ENCODE measurements around the gene PPM1H.

Gene PPM1H

DNA sequence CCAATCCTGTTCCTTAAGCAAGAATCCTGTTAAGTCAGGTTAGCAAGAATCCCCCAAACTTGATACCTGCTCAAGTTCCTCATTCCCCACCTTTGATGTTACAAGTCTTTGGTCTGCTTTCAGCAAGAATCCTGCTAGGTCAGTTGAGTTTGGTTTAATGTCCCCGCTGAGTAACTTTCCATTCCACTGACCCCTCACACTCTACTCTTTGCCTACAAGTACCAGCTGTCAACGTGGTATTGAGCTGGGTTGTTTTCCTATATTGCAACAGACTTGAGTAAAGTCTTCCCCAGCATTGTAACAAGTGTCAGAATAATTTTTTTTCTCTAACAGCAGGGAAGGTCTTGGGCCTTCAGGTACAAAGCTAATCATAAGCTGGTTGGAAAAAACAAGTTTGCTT lies 6.3 kb downstream of the PPM1H start:
- peaks cover 0 to 17% (median 8%) of the 10 kb centered on the region in 5 donors for H3K4me1 ChIP-seq (ENCODE audit: control insufficient read depth in 5 of 5, insufficient read depth in 5 of 5, low read length in 5 of 5)
- no peak overlapping the region for H3K27ac ChIP-seq (ENCODE audit: low read depth, low read length)
- H3K9me3 ChIP-seq (ENCODE audit: control insufficient read depth in 5 of 5, low read length in 5 of 5), result no peaks in the 10 kb centered on the region
- no peak overlapping the region for H3K9ac ChIP-seq (ENCODE audit: low read length in 5 of 5)
- H3K36me3 ChIP-seq (ENCODE audit: control insufficient read depth in 5 of 5, insufficient read depth in 5 of 5, low read length in 5 of 5), result no peaks in the 10 kb centered on the region
- H3K4me3 ChIP-seq (ENCODE audit: low read depth in 1 of 5, low read length in 5 of 5), result no peak overlapping the region
- H3K27me3 ChIP-seq (ENCODE audit: control insufficient read depth in 5 of 5, insufficient read depth in 4 of 5, low read length in 5 of 5), result no peaks in the 10 kb centered on the region

DNA sequence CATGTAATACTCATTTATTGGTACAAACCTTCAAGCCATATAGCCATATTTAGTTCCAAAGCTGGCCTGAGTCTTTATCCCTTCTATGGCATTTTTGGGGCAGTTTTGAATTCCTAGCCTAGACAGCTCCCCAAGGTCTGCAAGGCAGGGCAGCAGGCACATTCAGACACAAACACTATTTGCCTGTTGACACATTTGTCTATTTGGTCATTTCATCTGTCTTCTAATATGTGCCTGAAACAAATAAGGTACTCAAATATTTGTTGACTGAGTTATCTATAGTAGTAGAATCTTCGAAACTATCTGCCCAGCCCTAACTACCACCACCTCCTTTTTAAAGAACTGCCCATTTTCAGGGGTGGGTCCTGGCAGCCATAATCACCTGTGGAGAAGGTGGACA lies 9.3 kb downstream of the PPM1H start:
- no peaks in the 10 kb centered on the region for H3K9me3 ChIP-seq (ENCODE audit: control insufficient read depth in 5 of 5, low read length in 5 of 5)
- H3K4me3 ChIP-seq (ENCODE audit: low read depth in 1 of 5, low read length in 5 of 5), result no peak overlapping the region
- no peak overlapping the region for H3K27ac ChIP-seq (ENCODE audit: low read depth, low read length)
- no peaks in the 10 kb centered on the region for H3K27me3 ChIP-seq (ENCODE audit: control insufficient read depth in 5 of 5, insufficient read depth in 4 of 5, low read length in 5 of 5)
- H3K4me1 ChIP-seq (ENCODE audit: control insufficient read depth in 5 of 5, insufficient read depth in 5 of 5, low read length in 5 of 5), result peaks cover 0 to 5% (median 0%) of the 10 kb centered on the region in 5 donors
- no peak overlapping the region for H3K9ac ChIP-seq (ENCODE audit: low read length in 5 of 5)
- no peaks in the 10 kb centered on the region for H3K36me3 ChIP-seq (ENCODE audit: control insufficient read depth in 5 of 5, insufficient read depth in 5 of 5, low read length in 5 of 5)

DNA sequence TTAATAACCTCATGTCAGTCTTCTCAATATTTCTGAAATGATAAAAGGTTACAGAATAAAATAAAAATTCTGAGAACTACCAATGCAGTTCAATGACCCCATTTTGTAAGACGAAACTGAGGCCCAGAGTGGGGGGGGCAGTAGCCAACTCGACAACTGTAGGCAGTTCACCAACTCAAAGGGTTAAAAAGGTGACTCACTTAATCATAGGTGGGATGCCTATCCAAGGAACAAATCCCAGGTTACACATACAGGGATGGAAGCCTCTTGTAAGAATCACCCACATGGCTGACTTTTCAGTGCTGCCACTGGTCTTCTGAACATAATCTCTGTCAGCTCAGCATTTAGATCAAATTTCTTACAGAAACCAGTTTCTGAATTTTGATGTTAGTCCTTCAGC lies 10.9 kb downstream of the PPM1H start:
- Histone ChIP-seq H3K4me1 (ENCODE audit: control insufficient read depth in 5 of 5, insufficient read depth in 5 of 5, low read length in 5 of 5) (peaks cover 0 to 4% (median 0%) of the 10 kb centered on the region in 5 donors), H3K4me3 (ENCODE audit: low read depth in 1 of 5, low read length in 5 of 5) (no peak overlapping the region), H3K9ac (ENCODE audit: low read length in 5 of 5) (no peak overlapping the region), H3K27ac (ENCODE audit: low read depth, low read length) (no peak overlapping the region), H3K9me3 (ENCODE audit: control insufficient read depth in 5 of 5, low read length in 5 of 5) (no peaks in the 10 kb centered on the region), H3K36me3 (ENCODE audit: control insufficient read depth in 5 of 5, insufficient read depth in 5 of 5, low read length in 5 of 5) (no peaks in the 10 kb centered on the region), H3K27me3 (ENCODE audit: control insufficient read depth in 5 of 5, insufficient read depth in 4 of 5, low read length in 5 of 5) (no peaks in the 10 kb centered on the region)

DNA sequence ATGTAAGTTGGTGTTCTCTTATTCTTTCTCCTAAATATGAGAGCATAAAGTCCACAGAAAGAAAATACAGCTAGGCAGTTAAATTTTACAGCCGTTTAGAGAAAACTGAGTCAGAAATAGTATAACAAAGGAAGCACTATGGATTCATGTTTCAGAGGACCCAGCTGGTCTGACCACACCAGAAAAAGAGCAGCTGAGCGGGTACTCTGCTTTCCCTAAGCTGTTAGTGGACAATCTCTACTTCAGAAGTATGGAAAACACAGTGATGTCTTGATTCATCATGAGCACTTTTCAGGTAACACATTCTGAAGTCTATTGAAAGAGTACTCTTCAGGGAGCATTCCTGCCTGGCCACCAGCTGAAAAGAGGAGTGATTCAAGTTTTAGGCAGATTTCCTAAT lies 12.4 kb downstream of the PPM1H start:
- Histone ChIP-seq H3K4me3 (ENCODE audit: low read depth in 1 of 5, low read length in 5 of 5) (no peak overlapping the region), H3K27me3 (ENCODE audit: control insufficient read depth in 5 of 5, insufficient read depth in 4 of 5, low read length in 5 of 5) (no peaks in the 10 kb centered on the region), H3K9me3 (ENCODE audit: control insufficient read depth in 5 of 5, low read length in 5 of 5) (no peaks in the 10 kb centered on the region), H3K36me3 (ENCODE audit: control insufficient read depth in 5 of 5, insufficient read depth in 5 of 5, low read length in 5 of 5) (no peaks in the 10 kb centered on the region), H3K4me1 (ENCODE audit: control insufficient read depth in 5 of 5, insufficient read depth in 5 of 5, low read length in 5 of 5) (peaks cover 0 to 4% (median 0%) of the 10 kb centered on the region in 5 donors), H3K27ac (ENCODE audit: low read depth, low read length) (no peak overlapping the region), H3K9ac (ENCODE audit: low read length in 5 of 5) (no peak overlapping the region)

DNA sequence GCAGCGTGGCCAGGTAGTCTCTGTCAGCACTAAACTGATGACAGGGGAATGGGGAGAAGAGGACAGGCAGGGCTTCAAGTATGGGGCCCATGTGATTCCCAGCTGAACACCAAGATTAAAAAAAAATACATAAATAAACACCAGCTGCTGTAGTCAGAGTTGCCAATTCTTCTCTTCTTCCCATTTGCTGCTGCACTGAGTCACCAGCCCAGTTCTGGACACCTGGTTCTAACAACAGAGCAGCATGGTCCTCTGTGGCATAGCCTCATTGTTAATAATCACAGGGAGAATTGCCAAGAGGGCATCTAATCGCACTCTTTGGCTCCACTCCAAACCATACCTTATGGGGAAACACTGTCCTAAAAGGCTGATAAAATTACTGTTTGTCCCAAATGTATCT lies 15.1 kb downstream of the PPM1H start:
- Histone ChIP-seq H3K4me3 (ENCODE audit: low read depth in 1 of 5, low read length in 5 of 5) (no peak overlapping the region), H3K9me3 (ENCODE audit: control insufficient read depth in 5 of 5, low read length in 5 of 5) (no peaks in the 10 kb centered on the region), H3K27ac (ENCODE audit: low read depth, low read length) (no peak overlapping the region), H3K4me1 (ENCODE audit: control insufficient read depth in 5 of 5, insufficient read depth in 5 of 5, low read length in 5 of 5) (peaks cover 0 to 4% (median 0%) of the 10 kb centered on the region in 5 donors), H3K27me3 (ENCODE audit: control insufficient read depth in 5 of 5, insufficient read depth in 4 of 5, low read length in 5 of 5) (no peaks in the 10 kb centered on the region), H3K9ac (ENCODE audit: low read length in 5 of 5) (no peak overlapping the region), H3K36me3 (ENCODE audit: control insufficient read depth in 5 of 5, insufficient read depth in 5 of 5, low read length in 5 of 5) (no peaks in the 10 kb centered on the region)

DNA sequence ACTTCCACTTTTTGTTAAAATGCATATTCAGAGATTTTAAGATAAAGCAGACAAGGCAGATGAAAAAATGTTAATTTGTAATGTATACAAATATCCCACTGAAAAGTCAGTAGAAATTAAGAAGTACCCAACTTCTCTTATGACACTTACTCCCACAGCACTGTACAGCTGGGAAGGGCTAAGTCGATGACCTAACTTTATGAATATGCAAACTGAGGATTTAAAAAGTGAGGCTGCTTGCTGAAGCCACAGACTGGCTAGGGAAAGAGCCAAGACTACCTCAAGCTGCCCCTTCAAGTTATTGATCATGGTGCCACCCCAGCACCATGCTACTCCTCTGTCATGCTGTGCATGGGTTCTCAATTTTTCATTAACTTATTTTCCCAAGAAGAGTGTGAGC lies 17.0 kb downstream of the PPM1H start:
- Histone ChIP-seq H3K9me3 (ENCODE audit: control insufficient read depth in 5 of 5, low read length in 5 of 5) (no peaks in the 10 kb centered on the region), H3K4me3 (ENCODE audit: low read depth in 1 of 5, low read length in 5 of 5) (no peak overlapping the region), H3K9ac (ENCODE audit: low read length in 5 of 5) (no peak overlapping the region), H3K27ac (ENCODE audit: low read depth, low read length) (no peak overlapping the region), H3K36me3 (ENCODE audit: control insufficient read depth in 5 of 5, insufficient read depth in 5 of 5, low read length in 5 of 5) (no peaks in the 10 kb centered on the region), H3K4me1 (ENCODE audit: control insufficient read depth in 5 of 5, insufficient read depth in 5 of 5, low read length in 5 of 5) (peaks cover 0 to 4% (median 0%) of the 10 kb centered on the region in 5 donors), H3K27me3 (ENCODE audit: control insufficient read depth in 5 of 5, insufficient read depth in 4 of 5, low read length in 5 of 5) (no peaks in the 10 kb centered on the region)

DNA sequence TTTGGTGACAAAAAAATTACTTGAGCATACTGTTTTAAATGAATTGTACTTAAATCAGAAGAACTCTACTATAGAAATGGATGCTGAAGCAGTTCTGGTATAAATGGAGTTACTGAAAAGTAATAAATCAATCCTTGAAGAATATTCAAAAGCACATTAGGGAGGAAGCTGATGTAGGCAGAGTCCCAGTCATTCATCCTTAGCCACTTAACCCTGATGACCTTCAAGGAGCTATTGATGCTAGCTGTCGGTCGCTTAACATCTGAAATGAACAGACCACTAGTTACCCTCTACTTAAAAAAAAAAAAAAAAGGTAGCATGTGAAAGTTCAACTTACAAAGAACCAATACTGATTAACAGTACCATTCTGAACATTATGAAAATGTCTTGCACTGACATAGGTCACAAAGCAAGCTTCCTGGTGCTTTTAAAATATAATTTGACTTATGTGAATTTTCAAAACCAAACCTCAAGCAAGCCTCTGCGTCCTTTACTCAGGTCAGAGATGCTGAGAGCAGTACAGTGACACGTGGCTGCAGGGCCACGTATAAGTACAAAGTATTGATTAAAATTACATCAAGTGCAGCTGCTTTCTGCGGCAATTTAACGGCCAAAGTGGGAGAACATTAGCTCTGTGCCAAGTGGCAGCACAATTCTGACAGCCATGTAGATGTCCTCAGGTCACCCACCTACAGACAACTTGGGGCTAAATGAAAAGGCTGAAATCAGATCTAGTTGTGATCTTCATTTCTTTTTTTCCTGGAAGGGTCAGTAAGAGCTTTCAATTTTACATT lies 18.1 kb downstream of the PPM1H start:
- Histone ChIP-seq H3K4me1 (ENCODE audit: control insufficient read depth in 5 of 5, insufficient read depth in 5 of 5, low read length in 5 of 5) (peaks cover 0 to 4% (median 0%) of the 10 kb centered on the region in 5 donors), H3K36me3 (ENCODE audit: control insufficient read depth in 5 of 5, insufficient read depth in 5 of 5, low read length in 5 of 5) (no peaks in the 10 kb centered on the region), H3K9ac (ENCODE audit: low read length in 5 of 5) (no peak overlapping the region), H3K9me3 (ENCODE audit: control insufficient read depth in 5 of 5, low read length in 5 of 5) (no peaks in the 10 kb centered on the region), H3K4me3 (ENCODE audit: low read depth in 1 of 5, low read length in 5 of 5) (no peak overlapping the region), H3K27me3 (ENCODE audit: control insufficient read depth in 5 of 5, insufficient read depth in 4 of 5, low read length in 5 of 5) (no peaks in the 10 kb centered on the region), H3K27ac (ENCODE audit: low read depth, low read length) (no peak overlapping the region)

DNA sequence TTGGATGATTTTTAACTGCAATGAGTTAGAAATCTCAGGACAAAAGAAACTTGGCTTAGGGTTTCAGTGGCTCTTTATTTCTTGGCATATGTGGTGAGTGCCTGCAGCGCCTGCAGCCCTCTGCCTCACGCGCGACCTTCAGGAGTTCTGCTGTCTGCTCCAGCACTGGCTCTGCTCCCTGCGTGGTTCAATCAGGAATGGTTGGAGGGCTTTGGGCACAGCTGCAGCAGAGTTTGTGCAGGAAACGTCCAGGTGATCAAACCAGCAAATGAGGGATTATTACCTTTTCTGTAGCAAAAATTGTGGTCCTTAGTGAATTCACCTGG lies 19.8 kb downstream of the PPM1H start:
- H3K4me1 ChIP-seq (ENCODE audit: control insufficient read depth in 5 of 5, insufficient read depth in 5 of 5, low read length in 5 of 5), result peaks cover 0 to 4% (median 0%) of the 10 kb centered on the region in 5 donors
- no peak overlapping the region for H3K4me3 ChIP-seq (ENCODE audit: low read depth in 1 of 5, low read length in 5 of 5)
- H3K9me3 ChIP-seq (ENCODE audit: control insufficient read depth in 5 of 5, low read length in 5 of 5), result no peaks in the 10 kb centered on the region
- no peak overlapping the region for H3K9ac ChIP-seq (ENCODE audit: low read length in 5 of 5)
- H3K36me3 ChIP-seq (ENCODE audit: control insufficient read depth in 5 of 5, insufficient read depth in 5 of 5, low read length in 5 of 5), result no peaks in the 10 kb centered on the region
- no peaks in the 10 kb centered on the region for H3K27me3 ChIP-seq (ENCODE audit: control insufficient read depth in 5 of 5, insufficient read depth in 4 of 5, low read length in 5 of 5)
- H3K27ac ChIP-seq (ENCODE audit: low read depth, low read length), result no peak overlapping the region

DNA sequence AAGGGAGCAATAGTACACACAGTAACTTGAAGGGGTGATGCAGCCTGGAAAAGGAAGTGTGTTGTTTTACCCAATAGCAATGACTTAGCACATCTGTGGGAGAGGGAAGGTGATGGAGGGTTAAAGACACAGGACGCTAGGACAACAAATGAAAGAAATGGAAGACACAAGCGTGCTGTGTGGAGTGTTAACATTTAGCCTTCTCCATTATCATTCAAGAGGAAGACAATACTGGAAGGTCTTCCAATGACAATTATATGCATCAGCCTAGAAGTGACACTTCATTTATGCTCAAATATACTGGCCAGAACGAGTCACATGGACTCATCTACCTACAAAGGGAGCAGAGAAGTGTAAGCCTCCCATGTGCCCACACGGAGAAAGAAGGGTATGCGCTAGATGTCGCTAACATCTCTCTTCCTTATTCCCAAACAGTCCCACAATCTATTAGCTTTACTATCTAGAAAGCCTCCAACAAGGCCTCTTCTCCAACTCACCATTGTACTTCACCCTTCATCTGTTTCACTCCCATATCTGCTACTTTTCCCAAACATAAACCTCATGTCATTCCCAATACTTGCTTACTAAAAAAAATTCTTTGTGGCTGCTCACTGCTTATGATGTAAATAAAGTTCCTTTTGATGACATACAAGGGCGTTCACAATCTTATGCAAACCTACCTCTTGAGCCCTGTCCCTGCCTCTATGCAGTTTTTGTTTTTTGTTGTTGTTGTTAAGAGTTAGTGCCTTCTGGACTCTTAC lies 20.3 kb downstream of the PPM1H start:
- Histone ChIP-seq H3K9ac (ENCODE audit: low read length in 5 of 5) (no peak overlapping the region), H3K27me3 (ENCODE audit: control insufficient read depth in 5 of 5, insufficient read depth in 4 of 5, low read length in 5 of 5) (no peaks in the 10 kb centered on the region), H3K4me1 (ENCODE audit: control insufficient read depth in 5 of 5, insufficient read depth in 5 of 5, low read length in 5 of 5) (peaks cover 0 to 4% (median 0%) of the 10 kb centered on the region in 5 donors), H3K27ac (ENCODE audit: low read depth, low read length) (no peak overlapping the region), H3K4me3 (ENCODE audit: low read depth in 1 of 5, low read length in 5 of 5) (no peak overlapping the region), H3K9me3 (ENCODE audit: control insufficient read depth in 5 of 5, low read length in 5 of 5) (no peaks in the 10 kb centered on the region), H3K36me3 (ENCODE audit: control insufficient read depth in 5 of 5, insufficient read depth in 5 of 5, low read length in 5 of 5) (no peaks in the 10 kb centered on the region)

DNA sequence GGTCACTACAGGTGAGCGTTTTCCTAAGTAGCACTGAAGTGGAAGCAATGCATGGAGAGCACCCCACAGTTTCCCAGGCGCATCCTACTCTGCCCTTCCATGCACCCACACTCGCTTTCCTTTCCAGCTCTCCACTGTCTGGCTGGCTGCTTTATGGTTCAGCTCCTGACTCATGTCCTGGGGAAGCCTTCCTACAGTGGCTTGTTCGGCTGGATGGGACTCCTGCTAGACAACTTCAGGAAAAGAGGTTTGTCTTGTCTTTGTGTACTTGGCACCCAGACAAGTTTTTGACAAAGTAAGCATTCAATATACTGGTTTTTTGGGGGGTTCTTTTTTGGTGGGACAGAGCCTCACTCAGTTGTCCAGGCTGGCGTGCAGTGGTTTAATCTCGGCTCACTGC lies 21.6 kb downstream of the PPM1H start:
- H3K9ac ChIP-seq (ENCODE audit: low read length in 5 of 5), result no peak overlapping the region
- peaks cover 0 to 4% (median 0%) of the 10 kb centered on the region in 5 donors for H3K4me1 ChIP-seq (ENCODE audit: control insufficient read depth in 5 of 5, insufficient read depth in 5 of 5, low read length in 5 of 5)
- H3K27ac ChIP-seq (ENCODE audit: low read depth, low read length), result no peak overlapping the region
- H3K36me3 ChIP-seq (ENCODE audit: control insufficient read depth in 5 of 5, insufficient read depth in 5 of 5, low read length in 5 of 5), result no peaks in the 10 kb centered on the region
- no peaks in the 10 kb centered on the region for H3K9me3 ChIP-seq (ENCODE audit: control insufficient read depth in 5 of 5, low read length in 5 of 5)
- no peaks in the 10 kb centered on the region for H3K27me3 ChIP-seq (ENCODE audit: control insufficient read depth in 5 of 5, insufficient read depth in 4 of 5, low read length in 5 of 5)
- H3K4me3 ChIP-seq (ENCODE audit: low read depth in 1 of 5, low read length in 5 of 5), result no peak overlapping the region

Data from subcutaneous abdominal adipose tissue (tissue), 5 donors.